Naive thymus-derived CD4-positive, alpha-beta T cell (primary cell): ENCODE data around the gene BRI3. TPM values are rescaled to one million over a fixed set of nuclear protein-coding genes. Genes with fewer than 3 reads are reported as not detected.

Experiments
- ATAC-seq: fragments of 150-1000 bp; cut with Tn5 transposase; 2 replicates; pipeline ENCODE4 v1.10.0; 2021; ENCODE audit warnings: mild to moderate bottlenecking, moderate library complexity
- CTCF ChIA-PET: fragments of 350-600 bp; sonication (Branson Sonifier 250); formaldehyde crosslinking; loops from one replicate; lab custom pipeline; 2021; ENCODE audit warnings: antibody characterized with exemption; lab: Charles Lee
- POLR2A ChIA-PET: fragments of 350-600 bp; sonication (Branson Sonifier 250); formaldehyde crosslinking; loops from one replicate; lab custom pipeline; 2021; ENCODE audit warnings: antibody characterized with exemption, inconsistent platforms; lab: Charles Lee
- DNase-seq, 9 donors: peaks; one replicate each; pipeline versions ENCODE4 v3.0.0 to v3.0.0-alpha.2; 2020 to 2022; ENCODE audit warnings: mixed read lengths in 1 of 9
- H3K27ac ChIP-seq: one replicate; pipeline ENCODE4 v1.7.0; 2013; ENCODE audit warnings: mild to moderate bottlenecking, low read depth, low read length, moderate library complexity
- H3K27me3 ChIP-seq, 2 donors: one replicate each; pipeline ENCODE4 v1.7.0; 2013; ENCODE audit warnings: low read length in 2 of 2, mild to moderate bottlenecking in 2 of 2, moderate library complexity in 2 of 2; ENCODE audit not compliant: control insufficient read depth in 2 of 2, insufficient read depth in 2 of 2
- H3K36me3 ChIP-seq, 3 experiments: 1 replicate in 2 of 3; 2 replicates in 1 of 3; pipeline ENCODE4 v1.7.0; 2013; ENCODE audit warnings: low read length in 3 of 3, mild to moderate bottlenecking in 3 of 3, moderate library complexity in 1 of 3; ENCODE audit not compliant: insufficient read depth in 3 of 3, control insufficient read depth in 2 of 3
- H3K4me1 ChIP-seq, 2 donors: one replicate each; pipeline ENCODE4 v1.7.0; 2013; ENCODE audit warnings: low read length in 2 of 2, mild to moderate bottlenecking in 2 of 2, moderate library complexity in 1 of 2; ENCODE audit not compliant: control insufficient read depth in 2 of 2, insufficient read depth in 2 of 2
- H3K4me3 ChIP-seq: 2 replicates; pipeline ENCODE4 v1.7.0; 2013; ENCODE audit warnings: mild to moderate bottlenecking, low read length
- H3K9me3 ChIP-seq, 3 experiments: 1 replicate in 2 of 3; 2 replicates in 1 of 3; pipeline ENCODE4 v1.7.0; 2013; ENCODE audit warnings: low read length in 3 of 3; ENCODE audit not compliant: control insufficient read depth in 2 of 3
- H3K27ac Mint-ChIP-seq, 9 donors: one replicate each; pipeline ENCODE4 v1.8.0; 2020 to 2022; ENCODE audit warnings: mixed read lengths in 9 of 9, mild to moderate bottlenecking in 8 of 9, moderate library complexity in 5 of 9, inconsistent platforms in 2 of 9
- H3K27me3 Mint-ChIP-seq, 5 donors: one replicate each; pipeline ENCODE4 v1.8.0; 2021 to 2022; ENCODE audit warnings: mixed read lengths in 5 of 5, mild to moderate bottlenecking in 1 of 5
- H3K36me3 Mint-ChIP-seq, 5 donors: one replicate each; pipeline ENCODE4 v1.8.0; 2020 to 2022; ENCODE audit warnings: mixed read lengths in 5 of 5, mild to moderate bottlenecking in 3 of 5, inconsistent platforms in 1 of 5
- H3K4me1 Mint-ChIP-seq, 7 donors: one replicate each; pipeline ENCODE4 v1.8.0; 2020 to 2022; ENCODE audit warnings: mixed read lengths in 7 of 7, mild to moderate bottlenecking in 3 of 7, inconsistent platforms in 1 of 7
- H3K4me3 Mint-ChIP-seq, 10 donors: one replicate each; pipeline ENCODE4 v1.8.0; 2020 to 2022; ENCODE audit warnings: mild to moderate bottlenecking in 10 of 10, mixed read lengths in 10 of 10, moderate library complexity in 6 of 10, inconsistent platforms in 2 of 10
- H3K9me3 Mint-ChIP-seq, 11 donors: one replicate each; pipeline ENCODE4 v1.8.0; 2020 to 2022; ENCODE audit warnings: mixed read lengths in 11 of 11, mild to moderate bottlenecking in 4 of 11, inconsistent platforms in 1 of 11, moderate library complexity in 1 of 11
- intact Hi-C, 2 donors: fragments of 100-400 bp; cut with micrococcal nuclease; formaldehyde crosslinking; loops; one replicate each; pipeline ENCODE4 v1.15.1; 2023
- polyA plus RNA-seq, 2 donors: library from polyadenylated mRNA; unstranded; fragments of 300-500 nt; fragmentation: Illumina TruSeq; gene quantifications; one replicate each; pipeline ENCODE4 v1.2.3, GENCODE V29; 2021
- total RNA-seq, 6 experiments: library from RNA in 5 of 6; stranded (reverse) in 5 of 6; gene quantifications; 1 replicate in 5 of 6; 2 replicates in 1 of 6; pipeline ENCODE4 v1.2.3 and lab custom pipeline; 2021 to 2026

Gene BRI3
- total and polyA plus RNA-seq, 7 experiments from 2014 or later: 17.8 to 194 (median 82.4) TPM

GRCh38 chr7:98283127-98283886 lies 1.8 kb downstream of the BRI3 start:
- peaks cover 0 to 6% (median 0%) of the 10 kb centered on the region in 5 donors for H3K36me3 Mint-ChIP-seq
- Histone ChIP-seq H3K36me3 (peaks cover 0 to 8% (median 0%) of the 10 kb centered on the region in 3 experiments), H3K27me3 (no peaks in the 10 kb centered on the region), H3K27ac (peak overlapping the region; percentile 92), H3K4me3 (peak overlapping the region; percentile 58), H3K4me1 (peaks cover 10 to 30% of the 10 kb centered on the region in 2 donors), H3K9me3 (no peaks in the 10 kb centered on the region)
- no peaks in the 10 kb centered on the region for H3K27me3 Mint-ChIP-seq
- no peaks in the 10 kb centered on the region for H3K9me3 Mint-ChIP-seq
- peaks cover 20 to 47% (median 36%) of the 10 kb centered on the region in 7 donors for H3K4me1 Mint-ChIP-seq
- H3K4me3 Mint-ChIP-seq: peak overlapping the region; percentile 80 to 89 (median 85)
- ATAC-seq (no peak), DNase-seq (no peak)
- intact Hi-C loops: loop anchor here in 1 of 2 donors (5.0 to 10.0 kb wide), 2 partner anchors 81 to 409 kb away; partner anchors contain the start of gene ASNS
- POLR2A ChIA-PET: interaction anchor here (0.8 to 8.3 kb wide), 2 partner anchors 32 to 55 kb away, joined by 4 to 106 read pairs; partner anchors contain the start of gene TECPR1
- peak overlapping the region; percentile 23 to 93 (median 86) for H3K27ac Mint-ChIP-seq
- CTCF ChIA-PET: no interaction called here

GRCh38 chr7:98283887-98284222 lies 2.4 kb downstream of the BRI3 start:
- Histone ChIP-seq H3K27me3 (no peaks in the 10 kb centered on the region), H3K9me3 (no peaks in the 10 kb centered on the region), H3K4me1 (peaks cover 10 to 30% of the 10 kb centered on the region in 2 donors), H3K27ac (peak overlapping the region; percentile 92), H3K4me3 (no peak overlapping the region), H3K36me3 (peaks cover 0 to 8% (median 0%) of the 10 kb centered on the region in 3 experiments)
- ATAC-seq: no peak
- peaks cover 0 to 6% (median 0%) of the 10 kb centered on the region in 5 donors for H3K36me3 Mint-ChIP-seq
- ChIA-PET CTCF (no interaction called here), POLR2A (interaction anchor here (8.3 kb wide), 1 partner anchor 32 kb away, joined by 106 read pairs; the partner anchor contains the start of gene TECPR1)
- H3K4me3 Mint-ChIP-seq: peak overlapping the region in 9 of 10 donors; percentile 14 to 89 (median 84)
- intact Hi-C loops: loop anchor here in 1 of 2 donors (5.0 to 10.0 kb wide), 2 partner anchors 82 to 409 kb away; partner anchors contain the start of gene ASNS
- peak overlapping the region in 4 of 9 donors; percentile 41 to 81 (median 70) for H3K27ac Mint-ChIP-seq
- H3K27me3 Mint-ChIP-seq: no peaks in the 10 kb centered on the region
- H3K4me1 Mint-ChIP-seq: peaks cover 20 to 50% (median 40%) of the 10 kb centered on the region in 7 donors
- H3K9me3 Mint-ChIP-seq: no peaks in the 10 kb centered on the region
- no peak for DNase-seq

GRCh38 chr7:98284335-98285036 lies 3.0 kb downstream of the BRI3 start:
- Histone ChIP-seq H3K4me1 (peaks cover 10 to 30% of the 10 kb centered on the region in 2 donors), H3K27ac (peak overlapping the region; percentile 47), H3K27me3 (no peaks in the 10 kb centered on the region), H3K4me3 (no peak overlapping the region), H3K9me3 (no peaks in the 10 kb centered on the region), H3K36me3 (peaks cover 0 to 8% (median 0%) of the 10 kb centered on the region in 3 experiments)
- CTCF ChIA-PET: no interaction called here
- ATAC-seq: no peak
- Mint-ChIP-seq H3K4me3 (peak overlapping the region; percentile 37 to 89 (median 82)), H3K36me3 (peaks cover 0 to 6% (median 0%) of the 10 kb centered on the region in 5 donors), H3K4me1 (peaks cover 20 to 50% (median 40%) of the 10 kb centered on the region in 7 donors), H3K27ac (peak overlapping the region in 8 of 9 donors; percentile 24 to 91 (median 72)), H3K27me3 (no peaks in the 10 kb centered on the region), H3K9me3 (no peaks in the 10 kb centered on the region)
- intact Hi-C loops: loop anchor here in 1 of 2 donors (5.0 to 10.0 kb wide), 2 partner anchors 82 to 410 kb away; partner anchors contain the start of gene ASNS
- DNase-seq: no peak
- POLR2A ChIA-PET: interaction anchor here (1.6 kb wide), 1 partner anchor 33 kb away, joined by 9 read pairs; no protein-coding TSS in a partner anchor

- H3K27ac ChIP-seq: peak overlapping the region; percentile 47
- H3K4me3 Mint-ChIP-seq: peak overlapping the region in 5 of 10 donors; percentile 21 to 87 (median 84)
- CTCF ChIA-PET: interaction anchor here (0.6 to 1.0 kb wide), 2 partner anchors 80 to 116 kb away, joined by 3 read pairs; no protein-coding TSS in a partner anchor
Observed at GRCh38 chr7:98285157-98286092, 3.9 kb downstream of the BRI3 start.

GRCh38 chr7:98286093-98286539 lies 4.6 kb downstream of the BRI3 start:
- CTCF ChIA-PET: no interaction called here
- Mint-ChIP-seq H3K9me3 (no peaks in the 10 kb centered on the region), H3K27me3 (no peaks in the 10 kb centered on the region), H3K27ac (peak overlapping the region in 1 of 9 donors; percentile 17), H3K36me3 (peaks cover 0 to 6% (median 0%) of the 10 kb centered on the region in 5 donors), H3K4me1 (peaks cover 17 to 41% (median 35%) of the 10 kb centered on the region in 7 donors), H3K4me3 (peak overlapping the region in 3 of 10 donors; percentile 12 to 38 (median 29))
- no peaks in the 10 kb centered on the region for H3K9me3 ChIP-seq
- H3K27me3 ChIP-seq: no peaks in the 10 kb centered on the region
- ATAC-seq (peak; percentile 6), DNase-seq (no peak)
- peaks cover 5 to 30% of the 10 kb centered on the region in 2 donors for H3K4me1 ChIP-seq
- intact Hi-C loops: loop anchor here in 1 of 2 donors (10.0 kb wide), 1 partner anchor 411 kb away; the partner anchor contains the start of gene ASNS
- POLR2A ChIA-PET: interaction anchor here (1.6 kb wide), 1 partner anchor 35 kb away, joined by 9 read pairs; no protein-coding TSS in a partner anchor
- peaks cover 0 to 13% (median 0%) of the 10 kb centered on the region in 3 experiments for H3K36me3 ChIP-seq
- H3K4me3 ChIP-seq: no peak overlapping the region
- H3K27ac ChIP-seq: no peak overlapping the region

More at GRCh38 chr7:98285157-98286092, 3.9 kb downstream of the BRI3 start:
- no peaks in the 10 kb centered on the region for H3K27me3 Mint-ChIP-seq
- ATAC-seq: no peak
- peaks cover 10 to 30% of the 10 kb centered on the region in 2 donors for H3K4me1 ChIP-seq
- intact Hi-C loops: loop anchor here in 1 of 2 donors (10.0 kb wide), 1 partner anchor 411 kb away; the partner anchor contains the start of gene ASNS
- H3K36me3 ChIP-seq: peaks cover 0 to 8% (median 0%) of the 10 kb centered on the region in 3 experiments
- H3K27me3 ChIP-seq: no peaks in the 10 kb centered on the region
- DNase-seq: no peak
- H3K36me3 Mint-ChIP-seq: peaks cover 0 to 6% (median 0%) of the 10 kb centered on the region in 5 donors
- H3K27ac Mint-ChIP-seq: peak overlapping the region in 8 of 9 donors; percentile 24 to 91 (median 72)
- peaks cover 20 to 48% (median 38%) of the 10 kb centered on the region in 7 donors for H3K4me1 Mint-ChIP-seq
- H3K4me3 ChIP-seq: no peak overlapping the region
- POLR2A ChIA-PET: interaction anchor here (1.6 kb wide), 1 partner anchor 34 kb away, joined by 9 read pairs; no protein-coding TSS in a partner anchor
- no peaks in the 10 kb centered on the region for H3K9me3 ChIP-seq
- H3K9me3 Mint-ChIP-seq: no peaks in the 10 kb centered on the region
